ENCODE data around the gene CAMTA1. TPM values are rescaled to one million over a fixed set of nuclear protein-coding genes. Genes with fewer than 3 reads are reported as not detected.

The CAMTA1 gene
- total and polyA plus RNA-seq, 4 donors = 18.0 to 93.5 (median 35.8) TPM

DNA sequence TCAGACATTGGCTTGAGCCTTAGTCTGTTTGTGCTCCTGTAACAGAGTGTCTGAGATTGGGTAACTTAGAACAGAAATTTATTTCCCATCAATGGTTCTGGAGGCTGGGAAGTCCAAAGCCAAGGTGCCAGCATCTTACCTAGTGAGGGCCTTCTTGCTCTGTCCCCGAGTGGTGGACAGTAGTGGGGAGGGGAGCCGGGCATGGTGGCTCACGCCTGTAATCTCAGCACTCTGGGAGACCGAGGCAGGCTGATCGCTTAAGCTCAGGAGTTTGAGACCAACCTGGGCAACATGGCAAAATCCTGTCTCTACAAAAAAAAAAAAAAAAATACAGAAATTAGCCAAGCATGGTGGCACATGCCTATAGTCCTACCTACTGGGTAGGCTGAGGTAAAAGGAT, 649.3 kb downstream of the CAMTA1 start:
- DNase-seq (ENCODE audit: low spot score) = no peak
- Histone ChIP-seq H3K36me3 (ENCODE audit: control insufficient read depth in 4 of 4, insufficient read depth in 3 of 4, low read depth in 1 of 4, low read length in 3 of 4) (no peaks in the 10 kb centered on the region), H3K27ac (ENCODE audit: low read depth in 1 of 2, low read length in 2 of 2) (no peak overlapping the region), H3K4me1 (ENCODE audit: control insufficient read depth in 4 of 4, insufficient read depth in 4 of 4, low read length in 3 of 4) (no peaks in the 10 kb centered on the region), H3K9me3 (ENCODE audit: control insufficient read depth in 4 of 4, low read length in 3 of 4) (peaks cover 0 to 3% (median 1%) of the 10 kb centered on the region in 4 donors), H3K27me3 (ENCODE audit: control insufficient read depth in 4 of 4, insufficient read depth in 4 of 4, low read length in 3 of 4) (no peaks in the 10 kb centered on the region), H3K4me3 (ENCODE audit: low read depth in 1 of 3, low read length in 3 of 3) (no peak overlapping the region), H3K9ac (ENCODE audit: low read depth in 1 of 2, low read length in 2 of 2) (no peak overlapping the region)
- TF ChIP-seq, protein P1, sequence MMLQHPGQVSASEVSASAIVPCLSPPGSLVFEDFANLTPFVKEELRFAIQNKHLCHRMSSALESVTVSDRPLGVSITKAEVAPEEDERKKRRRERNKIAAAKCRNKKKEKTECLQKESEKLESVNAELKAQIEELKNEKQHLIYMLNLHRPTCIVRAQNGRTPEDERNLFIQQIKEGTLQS (IDR thresholded peaks at IDR 0.05) = no peak
- TF ChIP-seq EGR1 (IDR thresholded peaks at IDR 0.05; ENCODE audit: low read depth in 2 of 2) (no peak), RAD21 (IDR thresholded peaks at IDR 0.05) (no peak), TAF1 (conservative IDR thresholded peaks at IDR 0.05) (no peak), HNF4A (conservative IDR thresholded peaks at IDR 0.05) (no peak), FOXA1 (IDR thresholded peaks at IDR 0.05) (no peak), NR2F2 (IDR thresholded peaks at IDR 0.05) (no peak), JUND (IDR thresholded peaks at IDR 0.05) (no peak), GABPA (IDR thresholded peaks at IDR 0.05 in 1 of 2, conservative IDR thresholded peaks at IDR 0.05 in 1 of 2) (no peak), SP1 (IDR thresholded peaks at IDR 0.05) (no peak), RXRA (IDR thresholded peaks at IDR 0.05) (no peak), FOXA2 (IDR thresholded peaks at IDR 0.05) (no peak)
- TF ChIP-seq, protein P2, sequence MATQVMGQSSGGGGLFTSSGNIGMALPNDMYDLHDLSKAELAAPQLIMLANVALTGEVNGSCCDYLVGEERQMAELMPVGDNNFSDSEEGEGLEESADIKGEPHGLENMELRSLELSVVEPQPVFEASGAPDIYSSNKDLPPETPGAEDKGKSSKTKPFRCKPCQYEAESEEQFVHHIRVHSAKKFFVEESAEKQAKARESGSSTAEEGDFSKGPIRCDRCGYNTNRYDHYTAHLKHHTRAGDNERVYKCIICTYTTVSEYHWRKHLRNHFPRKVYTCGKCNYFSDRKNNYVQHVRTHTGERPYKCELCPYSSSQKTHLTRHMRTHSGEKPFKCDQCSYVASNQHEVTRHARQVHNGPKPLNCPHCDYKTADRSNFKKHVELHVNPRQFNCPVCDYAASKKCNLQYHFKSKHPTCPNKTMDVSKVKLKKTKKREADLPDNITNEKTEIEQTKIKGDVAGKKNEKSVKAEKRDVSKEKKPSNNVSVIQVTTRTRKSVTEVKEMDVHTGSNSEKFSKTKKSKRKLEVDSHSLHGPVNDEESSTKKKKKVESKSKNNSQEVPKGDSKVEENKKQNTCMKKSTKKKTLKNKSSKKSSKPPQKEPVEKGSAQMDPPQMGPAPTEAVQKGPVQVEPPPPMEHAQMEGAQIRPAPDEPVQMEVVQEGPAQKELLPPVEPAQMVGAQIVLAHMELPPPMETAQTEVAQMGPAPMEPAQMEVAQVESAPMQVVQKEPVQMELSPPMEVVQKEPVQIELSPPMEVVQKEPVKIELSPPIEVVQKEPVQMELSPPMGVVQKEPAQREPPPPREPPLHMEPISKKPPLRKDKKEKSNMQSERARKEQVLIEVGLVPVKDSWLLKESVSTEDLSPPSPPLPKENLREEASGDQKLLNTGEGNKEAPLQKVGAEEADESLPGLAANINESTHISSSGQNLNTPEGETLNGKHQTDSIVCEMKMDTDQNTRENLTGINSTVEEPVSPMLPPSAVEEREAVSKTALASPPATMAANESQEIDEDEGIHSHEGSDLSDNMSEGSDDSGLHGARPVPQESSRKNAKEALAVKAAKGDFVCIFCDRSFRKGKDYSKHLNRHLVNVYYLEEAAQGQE (IDR thresholded peaks at IDR 0.05) = no peak
- TF ChIP-seq, protein P3, sequence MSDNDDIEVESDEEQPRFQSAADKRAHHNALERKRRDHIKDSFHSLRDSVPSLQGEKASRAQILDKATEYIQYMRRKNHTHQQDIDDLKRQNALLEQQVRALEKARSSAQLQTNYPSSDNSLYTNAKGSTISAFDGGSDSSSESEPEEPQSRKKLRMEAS (IDR thresholded peaks at IDR 0.05) = no peak
- TF ChIP-seq, protein P4, sequence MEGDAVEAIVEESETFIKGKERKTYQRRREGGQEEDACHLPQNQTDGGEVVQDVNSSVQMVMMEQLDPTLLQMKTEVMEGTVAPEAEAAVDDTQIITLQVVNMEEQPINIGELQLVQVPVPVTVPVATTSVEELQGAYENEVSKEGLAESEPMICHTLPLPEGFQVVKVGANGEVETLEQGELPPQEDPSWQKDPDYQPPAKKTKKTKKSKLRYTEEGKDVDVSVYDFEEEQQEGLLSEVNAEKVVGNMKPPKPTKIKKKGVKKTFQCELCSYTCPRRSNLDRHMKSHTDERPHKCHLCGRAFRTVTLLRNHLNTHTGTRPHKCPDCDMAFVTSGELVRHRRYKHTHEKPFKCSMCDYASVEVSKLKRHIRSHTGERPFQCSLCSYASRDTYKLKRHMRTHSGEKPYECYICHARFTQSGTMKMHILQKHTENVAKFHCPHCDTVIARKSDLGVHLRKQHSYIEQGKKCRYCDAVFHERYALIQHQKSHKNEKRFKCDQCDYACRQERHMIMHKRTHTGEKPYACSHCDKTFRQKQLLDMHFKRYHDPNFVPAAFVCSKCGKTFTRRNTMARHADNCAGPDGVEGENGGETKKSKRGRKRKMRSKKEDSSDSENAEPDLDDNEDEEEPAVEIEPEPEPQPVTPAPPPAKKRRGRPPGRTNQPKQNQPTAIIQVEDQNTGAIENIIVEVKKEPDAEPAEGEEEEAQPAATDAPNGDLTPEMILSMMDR (IDR thresholded peaks at IDR 0.05; ENCODE audit: low read depth, low read length, missing input control) = no peak
- TF ChIP-seq, protein P5, sequence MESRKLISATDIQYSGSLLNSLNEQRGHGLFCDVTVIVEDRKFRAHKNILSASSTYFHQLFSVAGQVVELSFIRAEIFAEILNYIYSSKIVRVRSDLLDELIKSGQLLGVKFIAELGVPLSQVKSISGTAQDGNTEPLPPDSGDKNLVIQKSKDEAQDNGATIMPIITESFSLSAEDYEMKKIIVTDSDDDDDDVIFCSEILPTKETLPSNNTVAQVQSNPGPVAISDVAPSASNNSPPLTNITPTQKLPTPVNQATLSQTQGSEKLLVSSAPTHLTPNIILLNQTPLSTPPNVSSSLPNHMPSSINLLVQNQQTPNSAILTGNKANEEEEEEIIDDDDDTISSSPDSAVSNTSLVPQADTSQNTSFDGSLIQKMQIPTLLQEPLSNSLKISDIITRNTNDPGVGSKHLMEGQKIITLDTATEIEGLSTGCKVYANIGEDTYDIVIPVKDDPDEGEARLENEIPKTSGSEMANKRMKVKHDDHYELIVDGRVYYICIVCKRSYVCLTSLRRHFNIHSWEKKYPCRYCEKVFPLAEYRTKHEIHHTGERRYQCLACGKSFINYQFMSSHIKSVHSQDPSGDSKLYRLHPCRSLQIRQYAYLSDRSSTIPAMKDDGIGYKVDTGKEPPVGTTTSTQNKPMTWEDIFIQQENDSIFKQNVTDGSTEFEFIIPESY (IDR thresholded peaks at IDR 0.05) = no peak
- WGBS = 94% methylated on average over 5 of the region's 5 CpGs

Data from liver (tissue), 9 donors.